ENCODE data around the gene MEGF6.

The MEGF6 gene

DNA sequence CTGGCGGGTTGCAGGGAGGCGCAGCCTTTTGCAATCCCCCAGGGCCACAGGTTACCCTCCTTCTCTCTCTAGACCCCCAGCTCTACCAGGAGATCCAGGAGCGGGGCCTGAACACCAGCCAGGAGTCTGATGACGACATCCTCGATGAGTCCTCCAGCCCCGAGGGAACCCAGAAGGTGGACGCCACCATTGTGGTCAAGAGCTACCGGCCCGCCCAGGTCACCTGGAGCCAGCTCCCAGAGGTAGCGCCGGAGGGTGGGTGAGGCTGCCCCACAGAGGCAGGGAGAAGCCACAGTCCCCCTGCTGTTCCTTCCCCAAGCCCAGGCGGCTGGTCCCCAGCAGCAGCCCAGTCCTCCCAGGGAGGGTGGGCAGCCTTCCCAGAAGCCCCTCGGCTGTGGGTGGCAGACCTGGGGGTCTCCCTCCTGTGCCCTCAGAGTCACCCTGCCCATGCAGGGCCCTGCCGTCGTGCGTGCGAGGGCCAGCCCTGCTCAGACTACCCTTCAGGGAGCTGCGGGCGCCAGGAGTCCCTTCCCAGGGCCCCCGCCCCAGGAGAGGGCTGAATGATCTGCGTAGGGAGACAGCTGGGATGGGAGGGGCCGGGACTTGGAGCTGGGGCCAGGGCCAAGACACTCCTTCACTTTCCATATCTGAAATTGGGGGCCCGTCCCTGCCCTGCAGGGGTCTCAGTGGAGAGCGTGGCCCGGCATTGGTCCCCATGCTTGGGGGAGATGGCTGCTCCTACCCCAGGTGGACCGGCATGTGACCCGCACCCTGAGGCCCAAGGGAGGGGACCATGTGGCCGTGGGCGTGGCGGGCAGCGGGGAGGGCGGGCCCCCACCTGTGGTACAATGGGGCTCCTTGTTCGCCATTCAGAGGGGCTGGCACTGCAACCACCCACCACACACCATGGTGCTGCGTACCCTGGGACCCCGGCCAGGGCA, 143.9 kb downstream of the MEGF6 start:
- Histone ChIP-seq H3K9me3 (ENCODE audit: severe bottlenecking) (no peaks in the 10 kb centered on the region), H3K36me3 (peaks cover 6% of the 10 kb centered on the region; the same call in 1 of the 2 replicates), H3K27me3 (ENCODE audit: insufficient read depth, low read depth, severe bottlenecking) (no peaks in the 10 kb centered on the region), H3K27ac (no peak overlapping the region), H3K4me3 (ENCODE audit: low read depth, low read length) (no peak overlapping the region)
- DNase-seq, result no peak
- TF ChIP-seq, protein P1, sequence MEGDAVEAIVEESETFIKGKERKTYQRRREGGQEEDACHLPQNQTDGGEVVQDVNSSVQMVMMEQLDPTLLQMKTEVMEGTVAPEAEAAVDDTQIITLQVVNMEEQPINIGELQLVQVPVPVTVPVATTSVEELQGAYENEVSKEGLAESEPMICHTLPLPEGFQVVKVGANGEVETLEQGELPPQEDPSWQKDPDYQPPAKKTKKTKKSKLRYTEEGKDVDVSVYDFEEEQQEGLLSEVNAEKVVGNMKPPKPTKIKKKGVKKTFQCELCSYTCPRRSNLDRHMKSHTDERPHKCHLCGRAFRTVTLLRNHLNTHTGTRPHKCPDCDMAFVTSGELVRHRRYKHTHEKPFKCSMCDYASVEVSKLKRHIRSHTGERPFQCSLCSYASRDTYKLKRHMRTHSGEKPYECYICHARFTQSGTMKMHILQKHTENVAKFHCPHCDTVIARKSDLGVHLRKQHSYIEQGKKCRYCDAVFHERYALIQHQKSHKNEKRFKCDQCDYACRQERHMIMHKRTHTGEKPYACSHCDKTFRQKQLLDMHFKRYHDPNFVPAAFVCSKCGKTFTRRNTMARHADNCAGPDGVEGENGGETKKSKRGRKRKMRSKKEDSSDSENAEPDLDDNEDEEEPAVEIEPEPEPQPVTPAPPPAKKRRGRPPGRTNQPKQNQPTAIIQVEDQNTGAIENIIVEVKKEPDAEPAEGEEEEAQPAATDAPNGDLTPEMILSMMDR (IDR thresholded peaks at IDR 0.05; ENCODE audit: low read depth, low read length), result no peak

DNA sequence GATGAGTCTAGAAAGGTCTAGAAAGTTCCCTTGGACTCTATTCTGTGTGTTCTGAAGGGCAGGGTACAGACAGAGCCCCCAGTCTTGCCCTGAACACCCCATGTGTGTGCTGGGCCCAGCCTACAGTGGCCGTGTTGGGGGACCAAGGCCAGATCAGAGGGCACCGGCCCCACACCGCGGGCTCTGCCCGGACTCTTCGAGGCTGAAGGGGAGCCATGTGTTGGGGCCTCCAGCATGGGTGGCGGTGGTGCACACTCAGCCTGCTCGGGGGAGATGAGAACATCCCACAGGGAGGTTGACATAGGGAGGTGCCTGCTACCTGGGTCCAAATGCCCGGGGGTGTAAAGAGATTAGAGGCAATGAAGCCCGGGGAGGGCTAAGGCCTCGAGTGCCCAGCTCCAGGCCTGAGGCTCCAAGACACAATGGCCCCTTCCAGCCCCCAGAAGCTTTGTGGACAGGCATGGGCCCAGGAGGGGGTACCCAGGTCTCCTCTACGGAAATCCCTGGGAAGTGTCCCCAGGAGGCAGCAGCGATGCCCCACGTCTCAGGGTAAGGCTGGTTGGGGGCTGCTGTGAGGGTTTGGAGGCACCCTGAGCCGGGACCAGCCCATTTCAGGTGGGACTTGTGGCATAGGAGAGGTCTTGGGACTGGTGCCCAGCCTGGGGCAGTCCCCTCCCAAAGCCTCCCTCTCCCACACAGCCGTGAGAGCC, 144.8 kb downstream of the MEGF6 start:
- Histone ChIP-seq H3K27me3 (ENCODE audit: insufficient read depth, low read depth, severe bottlenecking) (no peaks in the 10 kb centered on the region), H3K36me3 (peaks cover 6% of the 10 kb centered on the region; the same call in 1 of the 2 replicates), H3K4me3 (ENCODE audit: low read depth, low read length) (no peak overlapping the region), H3K9me3 (ENCODE audit: severe bottlenecking) (no peaks in the 10 kb centered on the region), H3K27ac (no peak overlapping the region)
- no peak for DNase-seq
- TF ChIP-seq, protein P1 (IDR thresholded peaks at IDR 0.05; ENCODE audit: low read depth, low read length), result no peak

DNA sequence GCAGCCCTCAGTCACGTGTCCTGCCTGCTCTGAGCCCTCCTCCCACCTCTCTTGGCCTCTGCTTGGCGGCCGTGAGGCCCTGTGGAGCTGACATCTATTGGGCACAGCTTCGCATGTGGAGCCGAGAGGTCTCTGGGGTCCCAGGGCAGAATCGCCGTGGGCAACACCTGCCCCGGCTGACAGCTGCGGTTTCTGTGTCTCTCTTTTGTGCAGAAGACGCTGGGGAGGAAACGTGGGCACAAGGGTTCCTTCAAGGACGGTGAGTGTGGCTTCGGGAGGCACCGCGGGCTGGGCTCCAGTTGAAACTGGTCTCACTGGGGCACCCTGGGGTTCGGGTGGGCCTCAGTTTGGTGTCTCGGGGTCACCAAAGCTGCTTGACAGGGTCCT, 145.4 kb downstream of the MEGF6 start:
- TF ChIP-seq, protein P1 (IDR thresholded peaks at IDR 0.05; ENCODE audit: low read depth, low read length), result no peak
- H3K27ac ChIP-seq, result no peak overlapping the region
- H3K36me3 ChIP-seq, result peaks cover 6% of the 10 kb centered on the region; the same call in 1 of the 2 replicates

DNA sequence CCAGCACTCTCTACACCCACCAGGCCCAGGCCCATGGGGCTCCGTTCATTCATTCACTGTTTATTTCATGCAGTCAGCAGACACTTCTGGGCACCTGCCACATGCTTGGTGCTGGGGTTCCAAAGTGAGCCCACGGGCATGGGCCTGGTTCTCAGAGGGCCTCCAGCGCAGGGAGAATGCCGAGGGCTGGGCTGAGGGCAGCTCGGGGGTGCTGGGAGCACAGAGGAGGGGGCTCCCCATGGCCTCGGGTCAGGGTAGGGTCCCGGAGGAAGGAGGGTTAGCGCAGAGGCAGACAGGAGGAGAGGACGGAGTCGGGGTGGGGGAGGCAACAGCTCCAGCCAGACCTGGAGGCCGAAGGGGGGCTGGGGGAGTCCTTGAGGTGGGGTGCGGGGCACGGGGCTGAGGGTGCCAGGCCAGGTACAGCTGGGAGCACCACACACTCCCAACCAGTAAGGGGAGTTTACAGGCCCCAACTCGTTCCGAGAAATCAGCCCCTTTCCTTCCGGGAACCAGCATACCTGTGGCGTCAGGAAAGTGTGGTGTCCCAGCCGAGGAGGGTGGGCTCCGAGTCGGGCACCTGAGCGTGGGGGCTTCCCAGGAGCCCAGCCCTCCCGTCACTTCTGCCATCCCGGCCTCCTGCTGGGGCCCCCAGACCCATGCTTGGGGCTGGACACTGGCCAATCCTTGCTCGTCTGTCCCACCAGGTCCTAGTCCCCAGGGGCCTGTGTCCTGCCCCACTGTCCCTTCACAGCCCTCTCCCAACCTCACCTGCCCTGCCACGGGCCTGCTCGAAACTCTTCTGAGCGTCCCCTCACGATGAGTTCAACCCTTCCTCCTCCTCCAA, 146.0 kb downstream of the MEGF6 start:
- H3K36me3 ChIP-seq, result peaks cover 6% of the 10 kb centered on the region; the same call in 1 of the 2 replicates
- H3K27ac ChIP-seq, result no peak overlapping the region
- no peaks in the 10 kb centered on the region for H3K9me3 ChIP-seq (ENCODE audit: severe bottlenecking)
- TF ChIP-seq, protein P1 (IDR thresholded peaks at IDR 0.05; ENCODE audit: low read depth, low read length), result no peak
- H3K27me3 ChIP-seq (ENCODE audit: insufficient read depth, low read depth, severe bottlenecking), result no peaks in the 10 kb centered on the region
- DNase-seq, result no peak
- no peak overlapping the region for H3K4me3 ChIP-seq (ENCODE audit: low read depth, low read length)

More for the DNA sequence above, 145.4 kb downstream of the MEGF6 start:
- Histone ChIP-seq H3K9me3 (ENCODE audit: severe bottlenecking) (no peaks in the 10 kb centered on the region), H3K4me3 (ENCODE audit: low read depth, low read length) (no peak overlapping the region), H3K27me3 (ENCODE audit: insufficient read depth, low read depth, severe bottlenecking) (no peaks in the 10 kb centered on the region)
- DNase-seq, result no peak

DNA sequence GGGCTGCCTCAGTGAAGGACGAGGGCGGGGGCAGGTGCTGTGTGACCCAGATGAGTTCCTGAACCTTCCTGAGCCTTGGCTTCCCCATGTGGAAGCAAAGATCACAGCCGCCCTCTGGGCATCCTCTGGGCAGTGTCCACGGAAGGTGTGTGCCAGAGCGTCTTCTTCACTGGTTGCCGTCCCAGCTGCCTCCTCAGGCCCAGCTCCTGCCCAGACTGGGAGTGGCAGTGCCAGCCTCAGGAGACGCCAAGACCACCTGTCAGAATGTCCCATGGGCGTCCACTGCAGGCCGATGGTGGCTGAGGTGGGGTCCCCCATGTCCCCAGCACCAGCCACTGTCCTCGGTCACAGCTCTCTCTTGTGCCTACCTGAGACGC, 146.7 kb downstream of the MEGF6 start:
- no peak for DNase-seq
- Histone ChIP-seq H3K27me3 (ENCODE audit: insufficient read depth, low read depth, severe bottlenecking) (no peaks in the 10 kb centered on the region), H3K36me3 (peaks cover 5% of the 10 kb centered on the region; the same call in 1 of the 2 replicates), H3K9me3 (ENCODE audit: severe bottlenecking) (no peaks in the 10 kb centered on the region), H3K27ac (no peak overlapping the region), H3K4me3 (ENCODE audit: low read depth, low read length) (no peak overlapping the region)
- TF ChIP-seq, protein P1 (IDR thresholded peaks at IDR 0.05; ENCODE audit: low read depth, low read length), result no peak

All from WERI-Rb-1 (cell line).